H9 (cell line): Measurements from ENCODE around the gene SDK1. TPM values are rescaled to one million over a fixed set of nuclear protein-coding genes. Genes with fewer than 3 reads are reported as not detected.

Experiments
- DNase-seq: peaks from one replicate; pipeline ENCODE4 v3.0.0-alpha.2; 2017
- H2AFZ ChIP-seq: one replicate; pipeline ENCODE4 v1.6.1; 2013; ENCODE audit warnings: mild to moderate bottlenecking, low read length, control low read depth, moderate library complexity
- H2AK5ac ChIP-seq: 2 replicates; pipeline ENCODE4 v1.6.1; 2013; ENCODE audit warnings: low read length, control low read depth, mixed read lengths; ENCODE audit not compliant: insufficient read length
- H2BK120ac ChIP-seq: one replicate; pipeline ENCODE4 v1.6.1; 2013; ENCODE audit warnings: low read depth, mild to moderate bottlenecking, low read length, control low read depth, inconsistent platforms; ENCODE audit not compliant: poor library complexity, severe bottlenecking
- H2BK12ac ChIP-seq: 2 replicates; pipeline ENCODE4 v1.6.1; 2013; ENCODE audit warnings: low read length, control low read depth, mixed read lengths, low read depth; ENCODE audit not compliant: insufficient read length
- H2BK15ac ChIP-seq: 2 replicates; pipeline ENCODE4 v1.6.1; 2013; ENCODE audit warnings: low read depth, low read length, control low read depth
- H2BK20ac ChIP-seq: one replicate; pipeline ENCODE4 v1.6.1; 2013; ENCODE audit warnings: low read depth, mild to moderate bottlenecking, low read length, control low read depth, inconsistent platforms; ENCODE audit not compliant: poor library complexity, severe bottlenecking
- H2BK5ac ChIP-seq: 2 replicates; pipeline ENCODE4 v1.6.1; 2013; ENCODE audit warnings: low read length, control low read depth, mixed read lengths; ENCODE audit not compliant: insufficient read length
- H3K14ac ChIP-seq: 2 replicates; pipeline ENCODE4 v1.6.1; 2013; ENCODE audit warnings: low read length, control low read depth; ENCODE audit not compliant: insufficient read depth
- H3K18ac ChIP-seq: 2 replicates; pipeline ENCODE4 v1.6.1; 2013; ENCODE audit warnings: low read depth, mild to moderate bottlenecking, mixed read lengths, low read length, control low read depth; ENCODE audit not compliant: insufficient read length
- H3K23ac ChIP-seq: 2 replicates; pipeline ENCODE4 v1.6.1; 2013; ENCODE audit warnings: low read length, control low read depth, mixed read lengths, low read depth; ENCODE audit not compliant: insufficient read length
- H3K23me2 ChIP-seq: 2 replicates; pipeline ENCODE4 v1.6.1; 2013; ENCODE audit warnings: low read depth, mild to moderate bottlenecking, mixed read lengths, low read length, control low read depth; ENCODE audit not compliant: insufficient read length, poor library complexity, severe bottlenecking
- H3K27ac ChIP-seq: 2 replicates; pipeline ENCODE4 v1.5.1; 2013; ENCODE audit warnings: low read length, control low read depth, mixed read lengths, low read depth; ENCODE audit not compliant: insufficient read length
- H3K27me3 ChIP-seq: 2 replicates; pipeline ENCODE4 v1.6.1; 2013; ENCODE audit warnings: low read length, control low read depth, inconsistent platforms; ENCODE audit not compliant: insufficient read depth
- H3K4ac ChIP-seq: 2 replicates; pipeline ENCODE4 v1.6.1; 2013; ENCODE audit warnings: low read depth, mild to moderate bottlenecking, control low read depth, inconsistent platforms, low read length, moderate library complexity
- H3K4me1 ChIP-seq: 2 replicates; pipeline ENCODE4 v1.6.1; 2013; ENCODE audit warnings: low read length, control low read depth, inconsistent platforms; ENCODE audit not compliant: insufficient read depth
- H3K4me2 ChIP-seq: 2 replicates; pipeline ENCODE4 v1.6.1; 2013; ENCODE audit warnings: low read length, control low read depth, mixed read lengths; ENCODE audit not compliant: insufficient read length, insufficient read depth
- H3K56ac ChIP-seq: 2 replicates; pipeline ENCODE4 v1.6.1; 2013; ENCODE audit warnings: low read depth, mild to moderate bottlenecking, mixed read lengths, low read length, control low read depth; ENCODE audit not compliant: insufficient read length
- H3K79me1 ChIP-seq: 2 replicates; pipeline ENCODE4 v1.6.1; 2013; ENCODE audit warnings: low read depth, mild to moderate bottlenecking, moderate library complexity, low read length, control low read depth, inconsistent platforms; ENCODE audit not compliant: insufficient read depth, poor library complexity, severe bottlenecking
- H3K79me2 ChIP-seq: 2 replicates; pipeline ENCODE4 v1.6.1; 2013; ENCODE audit warnings: low read length, control low read depth, inconsistent platforms; ENCODE audit not compliant: insufficient read depth
- H3K9ac ChIP-seq: 2 replicates; pipeline ENCODE4 v1.6.1; 2013; ENCODE audit warnings: low read length, control low read depth, mixed read lengths; ENCODE audit not compliant: insufficient read length; ENCODE audit errors: extremely low read depth
- H3K9me3 ChIP-seq: one replicate; pipeline ENCODE4 v1.6.1; 2013; ENCODE audit warnings: low read depth, low read length, inconsistent platforms; ENCODE audit not compliant: control insufficient read depth
- H3T11ph ChIP-seq: one replicate; pipeline ENCODE4 v1.6.1; 2013; ENCODE audit warnings: mild to moderate bottlenecking, low read length, control low read depth, inconsistent platforms
- H4K20me1 ChIP-seq: one replicate; pipeline ENCODE4 v1.6.1; 2013; ENCODE audit not compliant: control insufficient read depth, insufficient read length, insufficient read depth
- H4K5ac ChIP-seq: 2 replicates; pipeline ENCODE4 v1.6.1; 2013; ENCODE audit warnings: low read depth, mild to moderate bottlenecking, mixed read lengths, low read length, control low read depth; ENCODE audit not compliant: insufficient read length
- H4K8ac ChIP-seq: replicated peaks from 2 replicates; pipeline ENCODE4 v1.6.1; 2013; ENCODE audit warnings: low read length, control low read depth, mixed read lengths, low read depth; ENCODE audit not compliant: insufficient read length
- H4K91ac ChIP-seq: 2 replicates; pipeline ENCODE4 v1.6.1; 2013; ENCODE audit warnings: low read depth, mild to moderate bottlenecking, moderate library complexity, mixed read lengths, low read length, control low read depth; ENCODE audit not compliant: insufficient read length
- H3K27ac Mint-ChIP-seq, 3 experiments: 2 replicates in 2 of 3; 3 replicates in 1 of 3; pipeline ENCODE4 v1.8.0; 2020 to 2021; ENCODE audit warnings: mixed read lengths in 3 of 3, mild to moderate bottlenecking in 1 of 3, moderate library complexity in 1 of 3
- H3K27me3 Mint-ChIP-seq: 2 replicates; pipeline ENCODE4 v1.8.0; 2021; ENCODE audit warnings: low read depth, mild to moderate bottlenecking, moderate library complexity, mixed read lengths
- H3K36me3 Mint-ChIP-seq, 3 experiments: 2 replicates in 2 of 3; 3 replicates in 1 of 3; pipeline ENCODE4 v1.8.0; 2020 to 2021; ENCODE audit warnings: low read depth in 3 of 3, mixed read lengths in 3 of 3; ENCODE audit not compliant: insufficient read depth in 1 of 3
- H3K4me1 Mint-ChIP-seq, 2 experiments: 2 replicates each; pipeline ENCODE4 v1.8.0; 2020; ENCODE audit warnings: mixed read lengths in 2 of 2
- H3K4me3 Mint-ChIP-seq, 2 experiments: 2 replicates in 1 of 2; 3 replicates in 1 of 2; pipeline ENCODE4 v1.8.0; 2020 to 2021; ENCODE audit warnings: mild to moderate bottlenecking in 2 of 2, mixed read lengths in 2 of 2, moderate library complexity in 1 of 2
- H3K9me3 Mint-ChIP-seq, 2 experiments: 2 replicates in 1 of 2; 3 replicates in 1 of 2; pipeline ENCODE4 v1.8.0; 2020; ENCODE audit warnings: mild to moderate bottlenecking in 2 of 2, mixed read lengths in 2 of 2, moderate library complexity in 1 of 2
- WGBS: extraction: QIAGEN DNeasy Blood & Tissue Kit; methylation state at CpG from one replicate; pipeline ENCODE4 v1.1.7; 2013; ENCODE audit warnings: missing lambda C conversion rate, low lambda C conversion rate, mixed read lengths; ENCODE audit not compliant: insufficient read length; ENCODE audit errors: extremely low coverage; 5-methylcytosine and 5-hydroxymethylcytosine counted together
- total RNA-seq: library from RNA; stranded (reverse); gene quantifications from 2 replicates; pipeline ENCODE4 v1.2.1, GENCODE V29; 2021
- TF ChIP-seq, protein P1 (sequence below): fragments of 200-600 bp; sonication (generic); conservative IDR thresholded peaks from 3 replicates; pipeline ENCODE4 v1.8.0; 2021; ENCODE audit warnings: antibody characterized with exemption, mild to moderate bottlenecking

The SDK1 gene
- total RNA-seq, 1 experiment from 2014 or later, result 8.7 TPM

DNA sequence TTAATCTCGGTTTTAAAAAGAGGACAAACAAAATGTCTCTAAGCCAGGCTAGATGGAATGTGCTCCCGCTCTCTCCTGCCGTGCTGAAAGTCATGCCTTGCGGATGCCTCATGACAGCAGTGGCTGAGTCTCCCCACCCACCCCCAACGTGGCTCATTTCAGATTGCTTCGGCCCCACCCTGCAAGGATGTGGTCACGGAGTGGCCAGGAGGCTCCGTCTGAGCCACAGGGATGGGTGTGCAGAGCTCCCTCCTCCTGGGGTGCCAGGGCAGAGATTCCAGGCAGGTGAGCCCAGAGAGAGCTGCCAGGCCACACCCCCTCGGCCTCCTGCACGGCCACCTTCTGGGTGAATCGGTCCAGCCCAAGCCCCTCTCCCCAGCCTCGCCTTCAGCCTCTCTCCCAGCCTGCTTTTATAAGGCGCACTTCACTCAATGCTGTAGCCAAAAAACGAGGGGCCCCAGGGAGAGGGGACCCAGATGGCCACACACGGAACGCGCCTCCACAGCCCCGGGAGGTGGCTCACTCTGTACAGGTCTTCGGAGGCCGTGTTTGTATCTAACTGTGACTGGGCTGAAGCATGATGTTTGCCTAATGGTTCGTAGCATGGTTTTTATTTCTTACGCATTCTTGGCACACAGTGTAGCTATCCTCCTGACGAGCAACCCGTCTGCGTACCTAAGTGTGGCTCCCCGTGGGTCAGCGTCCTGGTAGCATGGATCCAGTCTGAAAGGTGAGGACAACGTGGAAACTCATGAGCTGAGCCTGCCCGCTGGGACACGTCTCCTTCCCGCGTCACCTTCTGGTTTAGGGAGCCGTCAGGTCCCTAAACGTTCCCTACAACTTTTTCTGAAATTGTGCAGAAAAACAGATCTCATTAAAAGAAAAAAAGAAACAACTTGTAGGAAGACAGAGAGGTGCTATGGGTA lies 967.3 kb downstream of the SDK1 start:
- no peaks in the 10 kb centered on the region for H3K4me1 ChIP-seq
- no peak overlapping the region for H3K4me2 ChIP-seq
- Mint-ChIP-seq H3K27ac (no peak overlapping the region; a peak in 1 of 7 replicates), H3K36me3 (no peaks in the 10 kb centered on the region), H3K4me1 (peaks cover 18 to 21% of the 10 kb centered on the region in 2 experiments), H3K27me3 (peaks cover 2% of the 10 kb centered on the region), H3K9me3 (no peaks in the 10 kb centered on the region; a peak in 1 of 5 replicates), H3K4me3 (no peak overlapping the region)
- H3K79me1 ChIP-seq, result no peaks in the 10 kb centered on the region
- H3K27me3 ChIP-seq, result no peaks in the 10 kb centered on the region
- no peak overlapping the region for H3K14ac ChIP-seq
- TF ChIP-seq, protein P1, sequence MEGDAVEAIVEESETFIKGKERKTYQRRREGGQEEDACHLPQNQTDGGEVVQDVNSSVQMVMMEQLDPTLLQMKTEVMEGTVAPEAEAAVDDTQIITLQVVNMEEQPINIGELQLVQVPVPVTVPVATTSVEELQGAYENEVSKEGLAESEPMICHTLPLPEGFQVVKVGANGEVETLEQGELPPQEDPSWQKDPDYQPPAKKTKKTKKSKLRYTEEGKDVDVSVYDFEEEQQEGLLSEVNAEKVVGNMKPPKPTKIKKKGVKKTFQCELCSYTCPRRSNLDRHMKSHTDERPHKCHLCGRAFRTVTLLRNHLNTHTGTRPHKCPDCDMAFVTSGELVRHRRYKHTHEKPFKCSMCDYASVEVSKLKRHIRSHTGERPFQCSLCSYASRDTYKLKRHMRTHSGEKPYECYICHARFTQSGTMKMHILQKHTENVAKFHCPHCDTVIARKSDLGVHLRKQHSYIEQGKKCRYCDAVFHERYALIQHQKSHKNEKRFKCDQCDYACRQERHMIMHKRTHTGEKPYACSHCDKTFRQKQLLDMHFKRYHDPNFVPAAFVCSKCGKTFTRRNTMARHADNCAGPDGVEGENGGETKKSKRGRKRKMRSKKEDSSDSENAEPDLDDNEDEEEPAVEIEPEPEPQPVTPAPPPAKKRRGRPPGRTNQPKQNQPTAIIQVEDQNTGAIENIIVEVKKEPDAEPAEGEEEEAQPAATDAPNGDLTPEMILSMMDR, result no peak
- H4K20me1 ChIP-seq, result no peaks in the 10 kb centered on the region
- no peak overlapping the region for H4K8ac ChIP-seq
- no peak for DNase-seq
- no peak overlapping the region for H3K27ac ChIP-seq
- H2BK12ac ChIP-seq, result no peak overlapping the region
- H2AK5ac ChIP-seq, result no peak overlapping the region
- no peak overlapping the region for H2AFZ ChIP-seq
- no peak overlapping the region for H4K5ac ChIP-seq
- no peaks in the 10 kb centered on the region for H3K9me3 ChIP-seq
- no peak overlapping the region for H2BK15ac ChIP-seq
- no peak overlapping the region for H2BK5ac ChIP-seq
- H2BK20ac ChIP-seq, result no peak overlapping the region
- H4K91ac ChIP-seq, result no peak overlapping the region
- no peak overlapping the region for H3K56ac ChIP-seq
- no peak overlapping the region for H3K23ac ChIP-seq
- WGBS, result no CpG with 5 or more reads among the region's 34 CpGs
- H3K4ac ChIP-seq, result no peak overlapping the region
- H3K9ac ChIP-seq, result no peak overlapping the region
- no peak overlapping the region for H3T11ph ChIP-seq
- no peaks in the 10 kb centered on the region for H3K23me2 ChIP-seq
- no peaks in the 10 kb centered on the region for H3K79me2 ChIP-seq
- H2BK120ac ChIP-seq, result no peak overlapping the region
- H3K18ac ChIP-seq, result no peak overlapping the region
